GM21619 (cell line): ENCODE results near the gene CNPY1.
"Not testable (repeated sequence)": the region's sequence is repeated elsewhere in the genome, so short reads cannot be mapped to it uniquely, and the experiment has no call there.

ENCODE experiments used
- ATAC-seq: cut with Tn5 transposase; IDR thresholded peaks from one replicate; pipeline ENCODE4 v1.9.1; 2021; ENCODE audit not compliant: unreplicated experiment

Gene CNPY1

GRCh38 chr7:155546449-155546848 is at the start of gene CNPY1:
Gene CNPY1 (minus strand): TSS chr7:155546559. CDS start chr7:155545929, 630 bp downstream.
- ATAC-seq, result not testable (repeated sequence)

- ATAC-seq, result no peak
Measured at GRCh38 chr7:155594961-155595366, 48.6 kb upstream of the CNPY1 start.

- ATAC-seq, result no peak
Measured at GRCh38 chr7:155594163-155594732, 47.9 kb upstream of the CNPY1 start.

- ATAC-seq, result no peak
Measured at GRCh38 chr7:155593461-155594162, 47.3 kb upstream of the CNPY1 start.

GRCh38 chr7:155591055-155591775 is 44.9 kb upstream of the CNPY1 start:
- no peak for ATAC-seq

- ATAC-seq, result peak; percentile 59
Measured at GRCh38 chr7:155590215-155591018, 44.1 kb upstream of the CNPY1 start.

GRCh38 chr7:155589001-155589980 is 42.9 kb upstream of the CNPY1 start:
- ATAC-seq, result no peak

GRCh38 chr7:155588468-155588998 is 42.2 kb upstream of the CNPY1 start:
- no peak for ATAC-seq

GRCh38 chr7:155587486-155587885 is 41.1 kb upstream of the CNPY1 start:
- ATAC-seq, result no peak

- no peak for ATAC-seq
Measured at GRCh38 chr7:155586843-155587440, 40.6 kb upstream of the CNPY1 start.

- ATAC-seq, result no peak
Measured at GRCh38 chr7:155585951-155586350, 39.6 kb upstream of the CNPY1 start.

- no peak for ATAC-seq
Measured at GRCh38 chr7:155585532-155585895, 39.2 kb upstream of the CNPY1 start.

GRCh38 chr7:155584763-155585531 is 38.6 kb upstream of the CNPY1 start:
- no peak for ATAC-seq

GRCh38 chr7:155584261-155584660 is 37.9 kb upstream of the CNPY1 start:
- no peak for ATAC-seq

GRCh38 chr7:155583636-155584035 is 37.3 kb upstream of the CNPY1 start:
- ATAC-seq, result no peak

GRCh38 chr7:155581954-155582353 is 35.6 kb upstream of the CNPY1 start:
- ATAC-seq, result no peak

GRCh38 chr7:155581107-155581830 is 34.9 kb upstream of the CNPY1 start:
- no peak for ATAC-seq

- ATAC-seq, result no peak
Measured at GRCh38 chr7:155580367-155580766, 34.0 kb upstream of the CNPY1 start.
